Sigmoid colon (tissue), 7 donors: ENCODE measurements around the gene ABCC1. TPM values are rescaled to one million over a fixed set of nuclear protein-coding genes. Genes with fewer than 3 reads are reported as not detected.
A peak's percentile ranks its signal among the peaks of the same experiment; 100 is the strongest.

ENCODE experiments used
- DNase-seq: peaks from one replicate; pipeline ENCODE4 v3.0.0-alpha.2; 2019
- H3K27ac ChIP-seq, 4 donors: fragments of 200-600 bp; sonication (generic); one replicate each; pipeline ENCODE4 v1.5.1; 2016 to 2019; ENCODE audit warnings: mild to moderate bottlenecking in 1 of 4
- H3K27me3 ChIP-seq, 3 donors: fragments of 200-600 bp; sonication (generic); one replicate each; pipeline ENCODE4 v1.5.1; 2019; ENCODE audit warnings: mild to moderate bottlenecking in 1 of 3
- H3K36me3 ChIP-seq, 4 donors: fragments of 200-600 bp; sonication (generic); one replicate each; pipeline ENCODE4 v1.5.1; 2016 to 2019
- H3K4me1 ChIP-seq, 4 donors: fragments of 200-600 bp; sonication (generic); one replicate each; pipeline ENCODE4 v1.5.1; 2017 to 2019
- H3K4me3 ChIP-seq, 4 donors: fragments of 200-600 bp; sonication (generic); one replicate each; pipeline ENCODE4 v1.5.1; 2017 to 2019; ENCODE audit warnings: mild to moderate bottlenecking in 2 of 4, moderate library complexity in 1 of 4
- H3K9me3 ChIP-seq, 4 donors: fragments of 200-600 bp in 3 of 4; sonication (generic) in 3 of 4; one replicate each; pipeline versions ENCODE4 v1.5.1 to v1.6.1; 2013 to 2019
- EP300 ChIP-seq, 4 donors: sonication (generic); formaldehyde crosslinking; IDR thresholded peaks; one replicate each; pipeline ENCODE4 v1.6.1; 2017; ENCODE audit warnings: antibody characterized with exemption in 4 of 4
- POLR2A ChIP-seq, 2 donors: fragments of 450-650 bp; IDR thresholded peaks; one replicate each; pipeline ENCODE4 v1.6.1; 2016; ENCODE audit warnings: antibody characterized with exemption in 2 of 2, mild to moderate bottlenecking in 2 of 2, moderate library complexity in 2 of 2
- POLR2AphosphoS5 ChIP-seq, 4 donors: sonication (generic); formaldehyde crosslinking; IDR thresholded peaks; one replicate each; pipeline ENCODE4 v1.6.1; 2017; ENCODE audit warnings: antibody characterized with exemption in 4 of 4
- WGBS, 2 donors: extraction: QIAGEN DNeasy Blood & Tissue Kit; methylation state at CpG; one replicate each; pipeline ENCODE4 v1.1.7; 2013; 5-methylcytosine and 5-hydroxymethylcytosine counted together
- intact Hi-C: fragments of 100-400 bp; cut with DNase I; formaldehyde crosslinking; loops from one replicate; pipeline ENCODE4 v1.15.1; 2023
- polyA plus RNA-seq, 3 donors: library from polyadenylated mRNA; stranded (reverse); fragments of 200-250 nt; gene quantifications; one replicate each; pipeline ENCODE4 v1.2.3, GENCODE V29; 2013
- total RNA-seq, 4 donors: library from RNA; depleted of rRNA; stranded (reverse); fragments of >200 nt; gene quantifications; one replicate each; pipeline ENCODE4 v1.1.0, GENCODE V29; 2016
- TF ChIP-seq, protein P1 (sequence below), 4 experiments: fragments of 450-650 bp in 3 of 4; fragments of 200-600 bp in 1 of 4; IDR thresholded peaks; one replicate each; pipeline ENCODE4 v1.5.1; 2016 to 2019; ENCODE audit warnings: antibody characterized with exemption in 4 of 4, mild to moderate bottlenecking in 3 of 4, moderate library complexity in 2 of 4
- donor health status: healthy with polysubstance abuse.
- donor health status: Bipolar disorder and iron deficiency.
- donor health status: healthy.

The ABCC1 gene
- total and polyA plus RNA-seq, 7 donors, result 1.8 to 51.8 (median 22.5) TPM

DNA sequence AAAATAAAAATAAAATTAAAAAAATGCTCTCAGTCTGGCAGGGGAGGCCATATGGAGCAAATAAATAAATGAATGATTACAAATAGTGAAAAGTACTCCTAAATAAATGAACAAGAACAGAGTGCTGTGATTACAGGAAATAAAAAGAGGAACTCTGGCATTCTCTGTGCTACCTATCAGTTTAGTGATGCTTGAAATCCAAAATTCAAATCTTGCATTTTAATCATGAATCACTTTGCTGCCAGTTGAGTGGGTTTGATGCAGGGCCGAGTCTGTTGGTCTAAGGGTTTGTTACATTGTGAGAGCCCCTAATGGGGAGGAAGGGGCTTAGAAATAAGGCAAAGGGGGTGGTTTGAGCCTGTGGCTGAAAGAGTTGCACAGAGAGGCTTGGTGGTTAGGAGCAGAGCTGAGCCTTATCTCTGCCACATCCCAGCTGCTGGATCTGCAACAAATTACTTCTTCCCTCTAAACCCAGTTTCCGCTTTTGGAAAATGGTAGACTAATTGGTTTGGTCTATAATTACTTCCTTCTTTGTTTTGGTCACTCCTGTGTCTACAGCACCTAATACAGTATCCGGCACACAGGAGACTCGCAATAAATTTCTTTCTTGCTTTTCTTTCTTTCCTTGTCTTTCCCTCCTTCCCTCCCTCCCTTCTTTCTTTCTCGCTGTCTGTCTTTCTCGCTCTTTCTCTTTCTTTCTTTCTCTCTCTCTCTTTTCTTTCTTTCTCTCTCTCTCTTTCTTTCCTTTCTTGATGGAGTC lies 6.3 kb upstream of the ABCC1 start:
- H3K9me3 ChIP-seq, result no peaks in the 10 kb centered on the region
- intact Hi-C loops, result no loop called here
- no peaks in the 10 kb centered on the region for H3K27me3 ChIP-seq
- peaks cover 0 to 9% (median 6%) of the 10 kb centered on the region in 4 donors for H3K4me1 ChIP-seq
- WGBS, 2 donors, result 73 to 82% methylated on average over 6 of the region's 6 CpGs
- no peak overlapping the region for H3K27ac ChIP-seq
- H3K4me3 ChIP-seq, result no peak overlapping the region
- no peaks in the 10 kb centered on the region for H3K36me3 ChIP-seq
- peak; percentile 1 for DNase-seq
- TF ChIP-seq POLR2A (IDR thresholded peaks at IDR 0.05), result no peak
- TF ChIP-seq POLR2AphosphoS5 (IDR thresholded peaks at IDR 0.05), result no peak
- TF ChIP-seq, protein P1, sequence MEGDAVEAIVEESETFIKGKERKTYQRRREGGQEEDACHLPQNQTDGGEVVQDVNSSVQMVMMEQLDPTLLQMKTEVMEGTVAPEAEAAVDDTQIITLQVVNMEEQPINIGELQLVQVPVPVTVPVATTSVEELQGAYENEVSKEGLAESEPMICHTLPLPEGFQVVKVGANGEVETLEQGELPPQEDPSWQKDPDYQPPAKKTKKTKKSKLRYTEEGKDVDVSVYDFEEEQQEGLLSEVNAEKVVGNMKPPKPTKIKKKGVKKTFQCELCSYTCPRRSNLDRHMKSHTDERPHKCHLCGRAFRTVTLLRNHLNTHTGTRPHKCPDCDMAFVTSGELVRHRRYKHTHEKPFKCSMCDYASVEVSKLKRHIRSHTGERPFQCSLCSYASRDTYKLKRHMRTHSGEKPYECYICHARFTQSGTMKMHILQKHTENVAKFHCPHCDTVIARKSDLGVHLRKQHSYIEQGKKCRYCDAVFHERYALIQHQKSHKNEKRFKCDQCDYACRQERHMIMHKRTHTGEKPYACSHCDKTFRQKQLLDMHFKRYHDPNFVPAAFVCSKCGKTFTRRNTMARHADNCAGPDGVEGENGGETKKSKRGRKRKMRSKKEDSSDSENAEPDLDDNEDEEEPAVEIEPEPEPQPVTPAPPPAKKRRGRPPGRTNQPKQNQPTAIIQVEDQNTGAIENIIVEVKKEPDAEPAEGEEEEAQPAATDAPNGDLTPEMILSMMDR (IDR thresholded peaks at IDR 0.05), result no peak
- TF ChIP-seq EP300 (IDR thresholded peaks at IDR 0.05), result no peak

DNA sequence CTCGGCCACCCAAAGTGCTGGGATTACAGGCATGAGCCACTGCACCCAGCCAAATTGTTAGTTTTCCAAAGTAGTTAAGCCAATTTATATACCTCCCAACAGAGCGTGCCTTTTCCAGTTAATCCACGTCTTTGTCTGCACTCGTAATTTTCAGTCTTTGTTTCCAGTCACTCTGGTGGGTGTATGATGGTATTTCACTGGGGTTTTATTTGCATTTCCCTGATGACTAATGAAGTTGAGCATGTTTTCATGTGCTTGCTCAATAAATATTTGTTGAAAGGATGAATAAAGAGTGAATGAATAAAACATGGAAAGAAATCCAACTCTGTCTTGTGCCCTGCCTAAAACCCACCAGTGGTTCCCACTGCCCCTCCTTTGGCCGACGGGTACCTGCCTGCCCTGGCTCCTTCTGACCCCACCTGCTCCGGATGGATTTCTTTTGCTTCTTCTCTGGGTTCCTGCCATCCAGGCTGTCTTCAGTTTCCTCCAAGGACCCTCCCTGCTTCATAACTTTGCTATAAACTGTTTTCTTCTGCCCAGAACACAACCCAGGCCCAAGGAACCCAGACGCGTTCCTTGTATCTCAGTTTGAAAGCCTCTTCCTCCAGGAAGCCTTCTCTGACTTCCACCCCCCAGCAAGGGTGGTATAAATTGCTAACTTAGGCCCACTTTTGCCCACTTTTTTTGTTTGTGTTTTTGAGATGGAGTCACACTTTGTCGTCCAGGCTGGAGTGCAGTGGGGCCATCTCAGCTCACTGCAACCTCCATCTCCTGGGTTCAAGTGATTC lies 3.0 kb upstream of the ABCC1 start:
- H3K9me3 ChIP-seq, result no peaks in the 10 kb centered on the region
- H3K27ac ChIP-seq, result peak overlapping the region; percentile 19 to 51 (median 30)
- H3K27me3 ChIP-seq, result no peaks in the 10 kb centered on the region
- intact Hi-C loops, result loop anchor here (5.0 kb wide), 2 partner anchors 61 to 181 kb away; no protein-coding TSS in a partner anchor
- H3K4me3 ChIP-seq, result no peak overlapping the region
- peaks cover 0 to 25% (median 20%) of the 10 kb centered on the region in 4 donors for H3K4me1 ChIP-seq
- TF ChIP-seq POLR2AphosphoS5 (IDR thresholded peaks at IDR 0.05) (no peak), POLR2A (IDR thresholded peaks at IDR 0.05) (no peak), EP300 (IDR thresholded peaks at IDR 0.05) (no peak)
- TF ChIP-seq, protein P1 (IDR thresholded peaks at IDR 0.05), result no peak
- H3K36me3 ChIP-seq, result no peaks in the 10 kb centered on the region
- peak; percentile 33 for DNase-seq
- WGBS, 2 donors, result 46 to 69% methylated on average over 10 of the region's 10 CpGs

DNA sequence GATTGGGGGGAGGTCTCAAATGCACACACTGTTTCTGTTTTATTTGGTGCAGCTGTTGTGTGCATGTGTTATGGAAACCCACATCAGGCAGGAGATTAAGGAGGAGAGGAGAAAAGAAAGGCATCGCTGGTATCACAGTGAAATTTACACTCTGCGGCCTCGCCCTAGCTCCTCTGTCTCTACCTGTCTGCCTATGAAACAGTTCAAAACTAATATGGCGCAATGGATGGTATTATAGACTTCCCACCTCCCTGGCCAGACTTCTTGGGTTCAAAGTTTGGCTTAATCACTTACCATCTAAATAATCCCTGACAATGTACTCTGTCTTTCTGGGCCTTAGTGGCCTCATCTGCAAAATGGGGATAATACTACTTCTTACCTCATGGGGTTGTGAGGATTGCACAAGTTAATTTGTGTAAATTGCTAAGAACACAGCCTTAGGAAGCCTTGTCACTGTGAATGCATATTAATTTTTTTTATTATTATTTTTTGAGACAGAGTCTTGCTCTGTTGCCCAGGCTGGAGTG lies 1.4 kb upstream of the ABCC1 start:
- Histone ChIP-seq H3K27me3 (no peaks in the 10 kb centered on the region), H3K4me1 (peaks cover 0 to 41% (median 35%) of the 10 kb centered on the region in 4 donors), H3K4me3 (no peak overlapping the region), H3K36me3 (no peaks in the 10 kb centered on the region), H3K9me3 (no peaks in the 10 kb centered on the region), H3K27ac (no peak overlapping the region)
- no peak for DNase-seq
- TF ChIP-seq, protein P1 (IDR thresholded peaks at IDR 0.05), result no peak
- TF ChIP-seq POLR2AphosphoS5 (IDR thresholded peaks at IDR 0.05), result no peak
- 17 to 72% methylated on average over 4 of the region's 4 CpGs for WGBS, 2 donors
- intact Hi-C loops, result loop anchor here (5.0 kb wide), 2 partner anchors 59 to 179 kb away; no protein-coding TSS in a partner anchor

DNA sequence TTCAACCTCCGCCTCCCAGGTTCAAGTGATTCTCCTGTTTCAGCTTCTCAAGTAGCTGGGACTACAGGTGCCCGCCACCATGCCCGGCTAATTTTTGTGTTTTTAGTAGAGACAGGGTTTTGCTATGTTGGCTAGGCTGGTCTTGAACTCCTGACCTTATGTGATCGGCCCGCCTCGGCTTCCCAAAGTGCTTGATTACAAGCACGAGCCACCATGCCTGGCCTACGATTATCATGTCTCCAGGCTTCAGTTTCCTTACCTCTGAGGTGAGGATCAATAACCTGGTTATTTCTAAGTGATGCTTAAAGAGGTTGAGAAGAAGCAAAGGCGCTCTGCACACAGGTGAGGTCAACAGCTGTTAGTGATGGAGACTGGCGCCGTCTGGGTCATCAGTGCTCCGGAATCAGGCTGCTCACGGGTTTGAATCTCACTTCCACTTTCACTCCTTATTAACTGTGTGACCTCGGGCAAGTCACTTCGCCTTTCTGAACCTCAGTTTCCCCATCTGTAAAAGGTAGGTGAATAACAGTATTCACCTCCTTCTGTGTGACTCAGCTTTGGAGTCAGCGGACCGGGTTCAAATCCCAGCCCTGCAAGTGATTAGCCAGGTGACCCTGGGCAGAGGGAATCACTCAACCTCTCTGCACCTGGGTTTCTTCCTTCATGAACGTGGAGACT lies 745 bp upstream of the ABCC1 start:
- WGBS, 2 donors, result 35 to 56% methylated on average over 18 of the region's 18 CpGs
- H3K4me1 ChIP-seq, result peaks cover 0 to 48% (median 42%) of the 10 kb centered on the region in 4 donors

More for the DNA sequence above, 745 bp upstream of the ABCC1 start:
- H3K27ac ChIP-seq, result peak overlapping the region; percentile 86 to 94 (median 93)
- TF ChIP-seq POLR2AphosphoS5 (IDR thresholded peaks at IDR 0.05), result no peak
- TF ChIP-seq POLR2A (IDR thresholded peaks at IDR 0.05), result no peak
- TF ChIP-seq, protein P1 (IDR thresholded peaks at IDR 0.05), result no peak
- TF ChIP-seq EP300 (IDR thresholded peaks at IDR 0.05), result no peak
- intact Hi-C loops, result loop anchor here (5.0 kb wide), 2 partner anchors 59 to 179 kb away; no protein-coding TSS in a partner anchor
- H3K4me3 ChIP-seq, result peak overlapping the region; percentile 53 to 97 (median 92)
- H3K9me3 ChIP-seq, result no peaks in the 10 kb centered on the region
- no peaks in the 10 kb centered on the region for H3K36me3 ChIP-seq
- no peak for DNase-seq
- H3K27me3 ChIP-seq, result no peaks in the 10 kb centered on the region
